ENCODE data around the gene TCF4.
A peak's percentile ranks its signal among the peaks of the same experiment; 100 is the strongest.

The TCF4 gene

DNA sequence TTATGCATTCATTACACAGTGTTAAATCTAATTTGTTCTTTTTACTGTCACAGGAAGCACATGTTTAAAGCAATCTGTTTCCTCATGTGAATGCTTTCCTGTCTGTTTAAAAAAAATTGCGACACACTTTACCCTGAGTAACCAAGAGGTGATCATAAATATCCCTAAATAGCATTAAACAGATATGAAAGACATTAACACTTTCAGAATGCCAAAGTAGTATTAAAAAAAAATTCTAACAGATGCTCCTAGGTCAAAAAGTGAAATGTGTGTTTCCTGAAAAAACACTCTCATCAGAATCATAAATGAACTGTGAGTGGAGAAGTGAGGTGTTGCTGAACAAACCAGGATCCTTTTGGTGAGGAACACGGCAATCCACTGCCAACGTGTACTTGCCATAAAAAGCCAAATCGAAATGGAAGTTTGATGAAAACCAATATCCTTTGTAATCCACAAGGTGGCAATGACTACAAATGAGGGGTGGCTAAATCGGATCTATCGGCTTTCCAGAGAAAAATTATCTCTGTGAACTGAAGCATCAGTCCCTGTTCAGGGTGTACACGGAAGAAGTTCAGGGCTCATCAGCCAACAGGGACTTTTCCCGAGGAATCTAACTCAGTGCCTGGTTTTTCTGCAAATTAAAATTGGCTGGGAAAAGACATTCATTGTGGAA is 248.9 kb downstream of the TCF4 start:
- DNase-seq = no peak

DNA sequence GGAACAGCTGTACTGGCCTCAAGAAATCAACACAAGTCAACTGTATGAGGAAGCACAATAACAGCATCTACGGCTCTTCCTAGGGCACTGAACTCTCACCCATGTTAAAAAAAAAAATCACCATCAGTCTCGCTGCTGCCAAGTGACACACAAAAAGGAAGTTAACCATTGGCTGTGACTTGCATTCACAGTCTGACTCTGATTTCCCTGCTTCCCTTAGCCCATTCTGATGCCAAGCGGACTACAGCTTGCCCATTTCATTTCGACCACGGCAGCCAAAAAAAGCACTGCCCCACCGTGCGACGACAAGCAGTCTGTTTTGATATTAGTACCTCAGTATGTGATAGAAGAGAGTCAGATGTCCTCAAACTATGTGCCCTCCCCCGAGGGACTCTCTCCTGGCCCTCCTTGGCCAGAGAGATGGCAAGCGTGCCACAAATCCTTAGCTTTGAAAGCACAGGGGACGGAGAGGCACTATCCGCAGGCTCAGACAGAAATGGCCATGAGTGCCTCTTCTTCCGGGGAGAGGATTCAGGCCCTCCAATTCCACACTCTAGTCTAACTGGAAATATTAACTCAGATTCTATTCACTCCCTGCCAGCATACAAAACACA is 250.0 kb downstream of the TCF4 start:
- no peak for DNase-seq

DNA sequence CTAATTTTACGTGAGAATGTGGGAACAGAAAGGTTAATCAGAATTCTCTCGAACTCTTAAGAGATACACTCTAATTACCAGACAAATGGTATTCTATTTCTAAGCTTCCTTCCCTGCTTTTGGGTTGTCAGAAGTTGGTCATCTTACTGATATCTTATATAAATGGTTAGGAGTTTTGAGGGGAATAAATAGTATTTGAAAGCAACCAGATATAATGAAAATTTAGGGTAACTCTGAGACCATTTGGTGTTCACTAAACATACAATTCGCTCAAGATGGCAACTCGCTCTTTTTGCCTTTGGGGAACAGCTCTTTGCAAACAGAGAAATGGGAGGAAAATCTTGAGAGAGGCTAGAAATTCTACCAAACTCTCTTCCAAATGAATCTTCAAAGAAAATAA is 250.9 kb downstream of the TCF4 start:
- no peak for DNase-seq

DNA sequence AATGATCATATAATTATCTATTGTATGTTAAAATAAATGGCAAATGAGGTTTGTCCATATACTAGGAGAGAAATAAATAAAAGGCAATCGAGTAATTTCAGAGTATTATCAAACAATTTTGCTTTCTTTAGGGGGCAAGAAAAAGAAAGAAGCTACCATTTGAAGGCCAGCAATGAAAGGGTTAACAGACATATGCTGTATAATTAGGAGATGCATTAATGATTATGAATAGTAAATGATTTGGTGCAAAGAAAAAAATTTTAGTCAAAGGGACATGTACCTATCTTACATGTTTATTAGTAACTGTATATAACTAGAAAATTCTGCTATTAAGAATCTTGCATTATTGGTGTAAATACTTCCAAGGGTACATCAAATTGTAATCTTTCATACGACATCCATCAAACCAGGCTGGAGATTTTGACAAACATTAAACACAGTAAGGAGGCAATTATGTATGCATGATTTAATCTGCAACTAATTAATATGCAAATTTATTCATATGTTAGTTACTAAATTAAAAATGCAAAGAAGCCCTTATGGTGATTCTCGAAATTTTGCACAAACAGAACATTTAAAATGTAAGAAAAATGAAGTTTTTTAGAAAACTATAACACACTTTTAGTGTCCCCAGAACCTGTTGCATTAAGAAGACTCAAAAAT is 251.4 kb downstream of the TCF4 start:
- DNase-seq = no peak

DNA sequence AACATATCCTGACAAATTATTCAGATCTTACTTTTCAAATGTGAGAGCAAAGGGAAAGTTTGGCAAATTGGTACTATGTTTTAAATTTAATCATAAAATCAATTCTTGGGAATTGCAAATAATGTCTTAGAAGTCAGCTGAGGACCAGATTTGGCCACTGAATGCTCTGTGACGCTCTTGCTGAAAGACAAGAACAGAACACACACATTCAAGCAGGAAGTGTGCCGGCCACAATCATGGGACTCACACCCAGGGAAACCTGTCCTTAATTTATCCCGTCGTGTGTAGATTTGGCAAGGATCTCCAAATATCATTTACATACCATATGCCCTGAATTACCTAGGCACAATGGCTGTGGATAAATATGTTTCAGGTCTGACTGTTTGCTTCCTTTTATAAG is 253.1 kb downstream of the TCF4 start:
- no peak for DNase-seq

DNA sequence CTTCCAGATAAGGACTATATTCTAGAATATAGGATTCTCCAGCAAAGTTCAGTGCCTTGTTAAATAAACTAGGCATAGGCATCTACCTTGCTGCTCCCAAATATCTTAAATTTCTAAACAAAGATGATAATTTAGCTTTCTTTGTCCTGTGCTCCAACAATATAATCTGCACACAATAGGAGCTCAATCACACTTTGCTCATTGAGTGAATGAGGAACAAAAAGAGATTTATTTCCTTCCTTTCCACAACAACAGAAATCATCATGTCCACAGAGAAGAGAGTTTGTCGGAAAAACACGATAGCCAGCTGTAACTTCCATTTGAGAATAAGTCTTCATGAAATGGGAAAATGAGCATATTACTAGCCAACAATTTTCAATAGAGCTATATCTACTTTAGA is 256.7 kb downstream of the TCF4 start:
- DNase-seq = no peak

DNA sequence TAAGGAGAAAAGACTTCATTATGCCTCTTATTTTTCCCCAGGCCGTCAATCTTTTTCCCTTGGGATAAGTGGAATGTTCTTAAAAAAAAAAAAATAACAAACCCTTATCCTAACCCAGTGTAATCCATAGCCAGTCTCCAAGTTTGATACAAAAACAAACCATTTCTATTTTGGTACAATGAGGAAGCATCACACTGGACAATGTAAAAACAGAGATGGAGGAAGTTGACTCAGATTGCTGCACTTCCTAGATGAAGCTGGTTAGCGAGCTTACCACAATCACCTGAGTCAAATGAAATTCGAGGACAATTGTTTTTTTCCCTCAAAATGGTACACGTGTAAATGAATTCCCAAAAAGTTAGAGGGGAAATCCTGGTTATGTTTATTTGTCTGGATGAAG is 259.7 kb downstream of the TCF4 start:
- no peak for DNase-seq

DNA sequence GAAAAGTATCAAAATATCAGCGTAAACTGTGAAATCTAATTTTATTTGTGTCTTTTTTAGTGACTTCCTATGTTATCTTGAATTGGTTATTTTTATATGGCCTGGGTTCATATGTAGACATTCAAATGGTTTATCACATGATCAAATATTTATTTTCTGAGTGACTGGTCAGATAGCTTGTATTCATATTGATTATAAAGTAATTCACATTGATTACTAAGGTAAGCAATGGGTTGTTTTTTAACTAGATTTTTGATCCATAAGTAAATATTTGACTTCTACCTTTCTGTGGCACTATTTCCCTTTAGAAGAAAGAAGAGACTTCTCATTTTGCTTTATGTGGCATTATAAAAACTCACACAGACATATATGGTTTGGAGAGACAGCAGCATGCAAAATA is 260.5 kb downstream of the TCF4 start:
- DNase-seq = no peak

DNA sequence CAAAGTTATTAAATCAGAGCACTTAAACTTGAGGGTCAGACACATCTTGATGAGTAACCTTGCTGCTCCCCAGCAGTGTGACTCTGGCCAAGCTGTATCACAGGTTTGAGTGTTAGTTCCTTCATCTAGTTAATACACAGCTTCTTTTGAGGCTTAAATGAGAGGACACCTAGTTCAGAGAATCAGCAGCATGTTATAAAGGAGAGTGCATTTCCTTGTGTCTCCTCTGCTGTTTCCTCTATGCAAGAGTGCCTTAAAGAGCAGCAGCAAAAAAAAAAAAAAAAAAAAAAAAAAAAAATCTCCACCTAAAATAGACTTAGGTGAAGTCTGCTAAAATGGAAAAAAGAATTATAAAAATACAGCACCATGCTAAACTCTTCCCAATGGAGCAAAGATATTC is 261.9 kb downstream of the TCF4 start:
- DNase-seq = no peak

DNA sequence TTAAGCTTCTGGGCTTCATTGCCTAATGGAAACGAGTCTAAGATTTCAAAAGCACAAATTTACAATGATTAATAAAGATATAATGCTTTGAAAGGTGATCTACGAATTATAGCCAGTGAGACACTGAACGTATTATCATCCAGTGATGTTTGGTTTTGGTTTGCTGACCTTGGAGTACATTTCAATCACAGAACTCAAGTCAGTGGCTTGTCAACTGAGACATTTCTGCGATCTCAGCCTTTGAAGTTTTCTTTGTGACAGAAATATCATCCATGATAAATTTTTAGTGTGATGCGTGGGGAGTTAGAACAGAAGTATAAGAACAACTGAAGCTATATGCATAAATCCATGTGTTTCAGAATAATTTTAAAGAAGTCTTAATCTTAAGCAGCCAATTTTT is 263.8 kb downstream of the TCF4 start:
- no peak for DNase-seq

DNA sequence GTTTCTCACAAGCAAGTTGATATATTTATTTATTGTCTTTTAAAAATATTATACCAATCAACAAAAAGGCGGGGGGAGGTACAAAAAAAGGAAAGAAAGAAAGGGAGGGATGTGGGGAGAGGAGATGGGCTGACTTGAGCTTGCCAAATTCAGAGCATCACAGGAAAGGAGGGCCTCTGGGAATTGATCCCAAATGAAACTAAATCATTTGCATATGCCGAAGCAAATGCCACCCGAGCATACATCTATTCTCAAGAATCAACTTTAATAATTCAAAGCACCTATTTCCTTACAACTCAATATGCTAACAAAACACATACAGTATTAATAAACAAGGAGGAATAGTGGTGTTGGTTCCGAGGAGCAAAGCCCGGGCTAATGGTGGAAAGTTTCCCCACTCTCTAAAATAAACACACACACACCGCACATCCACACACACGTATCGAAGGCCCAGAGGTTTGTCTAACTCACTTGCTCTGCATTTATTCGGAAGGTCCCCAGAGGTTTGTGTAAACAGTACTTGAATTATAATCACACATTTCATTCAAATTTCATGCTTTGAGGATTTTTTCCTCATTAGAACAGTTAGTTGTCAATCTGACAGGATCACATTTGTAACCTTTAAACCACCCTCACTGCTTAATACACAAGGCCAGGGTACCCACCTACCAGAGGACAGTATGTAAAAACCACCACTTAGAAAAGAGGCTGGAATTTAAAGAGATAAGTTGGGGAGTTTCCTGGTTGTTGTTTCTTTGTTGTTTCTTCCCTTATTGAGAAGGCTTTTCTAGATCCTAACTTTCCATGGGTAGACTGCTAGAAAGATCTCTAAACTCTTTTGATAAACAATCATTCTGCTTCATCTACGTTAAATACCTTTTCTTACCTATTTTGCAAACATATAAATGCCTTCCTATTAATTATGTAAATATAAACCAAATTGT is 264.7 kb downstream of the TCF4 start:
- no peak for DNase-seq

DNA sequence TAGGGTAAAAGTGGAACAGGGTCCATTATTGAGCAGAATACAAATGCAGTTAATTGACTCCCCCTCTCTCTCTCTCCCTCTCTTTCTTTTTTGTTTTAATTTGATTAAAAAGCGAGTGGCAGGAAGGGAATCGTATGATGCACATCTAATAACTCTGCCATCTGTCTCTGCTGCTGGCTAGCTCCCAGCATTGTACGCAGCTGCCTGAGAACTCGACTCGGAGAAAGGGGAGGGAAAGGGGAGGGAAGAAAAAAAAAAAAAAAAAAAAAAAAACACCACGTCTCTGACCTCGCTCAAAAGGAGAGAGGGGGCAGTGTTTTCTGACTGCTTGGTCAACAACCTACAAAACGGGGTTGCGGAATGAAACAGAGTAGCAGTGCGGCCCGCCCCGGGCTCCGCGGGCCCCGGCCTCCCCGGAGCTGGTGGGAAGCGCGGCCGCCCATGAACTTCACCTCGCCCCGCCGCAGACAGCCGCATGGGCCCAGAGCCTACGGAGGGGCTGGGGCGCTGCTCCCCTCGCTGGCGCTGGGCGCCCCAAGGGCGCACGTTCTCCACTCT is 265.7 kb downstream of the TCF4 start:
- no peak for DNase-seq

DNA sequence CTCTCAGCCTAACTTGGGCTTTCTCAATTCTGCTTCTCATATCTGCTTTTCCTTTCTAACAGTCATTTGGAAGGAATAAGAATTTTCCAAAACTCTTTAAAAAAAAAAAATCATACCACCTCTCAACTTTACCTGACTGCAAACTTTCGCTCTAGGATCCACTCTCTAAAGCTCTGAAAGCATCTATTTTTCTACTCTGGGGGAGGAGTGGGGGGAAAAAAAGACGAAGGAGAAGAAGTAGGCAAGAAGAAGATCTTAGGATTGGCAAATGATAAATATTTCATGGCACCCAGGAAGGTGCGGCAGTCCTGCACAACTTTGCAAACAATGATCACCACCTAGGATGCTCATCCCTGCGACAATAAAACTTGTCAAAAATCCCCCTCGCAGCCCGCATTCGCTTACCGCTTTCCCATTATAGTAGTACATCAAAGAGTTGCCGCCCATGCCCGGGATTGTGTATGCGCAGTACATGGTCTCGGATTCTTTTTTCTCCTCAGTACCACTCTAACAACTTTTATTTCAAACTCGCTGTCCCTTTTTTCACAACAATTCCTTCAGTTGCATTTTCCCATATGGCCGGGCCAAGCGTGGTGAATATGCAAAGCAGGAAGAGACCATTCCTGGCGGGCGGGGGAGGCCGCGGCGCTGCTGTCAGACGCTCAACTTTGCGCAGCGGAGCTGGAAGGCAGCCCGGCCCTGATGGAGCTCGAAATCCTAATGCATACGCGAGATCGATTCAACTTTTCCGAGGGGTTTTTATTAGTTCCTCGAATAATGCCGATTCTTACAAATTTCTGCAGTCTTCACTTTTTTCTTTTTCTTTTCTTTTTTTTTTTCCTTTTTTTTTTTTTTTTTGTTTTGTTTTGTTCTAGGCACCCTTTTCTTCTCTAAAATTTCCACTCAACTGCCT is 266.5 kb downstream of the TCF4 start:
- peak; percentile 21 for DNase-seq

DNA sequence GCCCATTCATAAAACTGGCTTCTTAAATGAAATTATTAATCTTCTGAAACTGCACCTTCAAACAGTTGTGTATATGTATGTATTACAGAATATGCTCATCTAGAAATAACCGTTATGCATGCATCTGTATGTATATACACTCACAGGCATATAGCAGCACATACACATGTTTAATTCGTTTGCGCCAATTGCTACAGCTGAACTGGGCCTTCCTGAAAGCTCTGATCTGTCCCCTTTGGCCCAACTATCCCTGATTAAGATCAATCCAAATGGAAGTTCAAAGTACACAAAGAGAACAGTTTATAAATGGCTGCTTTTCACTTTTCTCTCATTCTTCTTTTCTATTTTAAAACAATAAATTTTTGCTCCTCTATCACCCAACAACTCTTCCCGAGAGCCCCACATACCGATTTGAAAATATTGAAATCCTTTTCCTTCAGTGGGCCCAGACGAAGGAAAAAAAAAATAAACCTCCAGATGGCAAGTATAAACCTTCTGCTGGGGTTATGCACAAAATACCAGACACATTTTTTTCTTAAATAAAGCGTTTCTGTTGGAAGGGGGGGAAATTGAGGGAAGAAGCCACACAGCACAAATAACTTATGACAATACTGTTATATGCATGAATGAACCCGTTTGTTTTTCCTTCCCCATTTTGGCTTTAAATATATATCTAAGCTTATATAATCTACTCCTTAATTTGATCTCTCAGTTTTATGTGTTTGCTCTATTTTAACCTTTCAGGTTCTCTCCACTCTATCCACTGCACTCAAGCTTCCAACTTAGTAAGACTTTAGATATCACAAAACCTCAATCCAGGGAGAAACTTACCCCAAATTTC is 267.3 kb downstream of the TCF4 start:
- no peak for DNase-seq

DNA sequence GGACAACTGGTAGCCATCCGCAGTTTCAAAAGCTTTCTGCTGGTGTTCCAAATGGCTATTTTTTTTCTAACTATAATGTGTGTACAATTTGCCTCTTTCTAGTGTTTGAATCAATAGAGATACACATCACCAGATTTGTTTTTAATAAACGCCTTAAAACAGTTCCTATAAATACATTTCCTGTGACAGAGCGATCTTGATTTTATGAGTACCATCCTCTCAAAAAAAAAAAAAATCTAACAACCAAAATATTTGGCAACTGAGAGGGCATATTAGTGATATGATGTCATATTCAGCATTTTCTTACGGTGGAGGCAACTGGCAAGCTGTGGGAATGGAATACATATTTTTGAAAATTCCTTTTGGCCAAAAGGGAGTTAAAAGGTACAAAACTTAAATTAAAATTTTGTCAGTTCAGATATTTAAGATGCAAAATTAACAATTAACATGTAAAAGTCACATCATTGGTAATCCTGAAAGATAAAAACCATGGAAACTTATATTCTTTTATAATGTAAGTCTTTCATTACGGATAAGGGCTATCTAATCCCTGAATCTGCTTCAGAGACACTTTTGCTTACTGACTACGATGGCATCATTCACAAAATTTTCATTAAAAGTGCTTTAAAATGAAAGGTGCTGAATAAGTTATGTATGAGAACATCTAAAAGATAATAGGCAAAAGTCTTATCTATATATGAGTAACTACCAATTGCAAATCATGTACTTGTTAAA is 268.4 kb downstream of the TCF4 start:
- no peak for DNase-seq

DNA sequence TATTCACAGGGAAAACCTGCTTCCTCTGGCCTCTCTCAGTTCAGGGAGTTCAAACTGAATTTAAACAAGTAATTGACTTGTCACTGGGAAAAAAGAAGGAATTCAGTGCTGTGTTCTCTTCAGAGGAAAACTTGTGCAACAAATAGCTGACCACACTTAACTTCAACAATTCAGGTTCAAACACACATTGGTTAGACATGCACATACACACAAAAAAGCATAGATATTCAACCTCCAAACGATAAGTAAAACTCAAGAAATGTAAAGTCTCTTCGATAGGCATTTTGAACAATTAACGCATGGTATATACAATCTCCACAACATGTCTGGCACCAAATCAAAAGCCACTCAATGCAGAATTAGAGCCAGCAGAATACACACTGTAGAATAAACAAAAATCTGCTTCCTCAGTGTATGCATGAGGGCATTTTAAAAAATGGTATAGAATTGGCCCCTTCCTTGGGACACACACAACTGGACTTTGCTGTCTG is 269.0 kb downstream of the TCF4 start:
- DNase-seq = no peak

DNA sequence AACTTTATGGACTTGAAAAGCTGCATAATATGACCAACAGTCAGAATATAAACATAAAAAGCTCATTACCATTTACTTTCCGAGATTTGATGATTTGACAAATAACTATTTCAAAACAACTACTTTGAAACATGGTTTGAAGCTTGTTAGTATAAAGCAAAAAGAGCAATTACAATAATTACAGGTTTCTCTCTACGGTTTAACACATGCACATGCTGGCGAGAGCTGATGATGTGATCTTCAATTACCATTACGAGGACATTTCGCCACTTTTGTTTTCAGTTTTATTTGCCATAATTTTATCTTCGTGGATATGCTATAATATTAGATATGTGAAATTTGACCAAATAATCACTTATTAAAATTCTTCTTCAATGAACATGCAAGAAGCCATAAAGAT is 270.1 kb downstream of the TCF4 start:
- no peak for DNase-seq

DNA sequence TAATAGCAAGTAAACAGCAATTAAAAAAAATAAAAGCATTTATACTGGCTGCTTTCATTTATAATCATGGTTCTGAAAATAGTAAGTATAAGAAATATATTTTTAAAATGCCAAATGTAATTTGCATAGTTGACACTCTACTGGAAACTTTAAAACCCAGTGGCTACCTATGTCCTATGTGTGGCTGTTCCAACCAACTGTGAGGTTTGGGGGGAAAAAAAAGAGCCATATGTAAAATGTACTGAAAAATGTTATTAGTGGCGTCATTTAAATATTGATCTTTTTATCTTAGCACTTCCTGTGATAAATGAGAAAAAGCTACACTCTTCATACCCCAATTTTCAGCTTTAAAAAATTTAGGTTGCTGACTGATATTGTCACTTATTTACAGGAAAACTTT is 270.7 kb downstream of the TCF4 start:
- no peak for DNase-seq

DNA sequence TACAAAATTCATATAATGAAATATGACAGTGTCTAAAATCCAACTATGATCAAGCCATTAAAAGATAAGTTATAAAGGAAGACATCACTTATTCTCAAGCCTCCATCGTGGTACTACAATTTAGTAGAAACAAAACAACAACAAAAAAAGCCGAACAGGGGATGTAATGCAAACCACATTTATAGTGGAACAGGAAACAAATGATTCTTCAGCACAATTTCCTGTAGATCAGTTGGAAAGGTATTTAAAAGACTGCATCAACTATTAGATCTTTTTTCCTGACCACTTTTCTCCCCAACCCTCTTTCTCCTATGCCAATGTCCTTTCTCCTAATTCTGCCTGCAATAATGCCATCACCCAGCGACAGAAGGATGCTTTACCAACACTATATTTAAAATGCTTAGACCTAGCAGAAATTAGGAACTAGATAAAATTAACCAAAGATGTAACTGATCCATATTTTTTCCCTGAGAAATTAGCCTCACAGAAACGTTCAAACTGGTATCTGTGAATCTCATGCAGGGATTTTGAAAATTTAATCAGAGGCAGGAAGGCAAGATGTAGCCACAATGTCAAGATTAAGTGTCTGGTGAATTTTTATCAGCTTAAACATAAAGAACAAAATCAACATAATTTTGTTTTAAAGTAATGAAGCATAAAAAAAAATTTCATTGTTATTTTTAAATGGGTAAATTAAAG is 271.4 kb downstream of the TCF4 start:
- no peak for DNase-seq
